Bronchial epithelial cell (primary cell): Measurements from ENCODE around the gene TNFRSF12A. TPM values are rescaled to one million over a fixed set of nuclear protein-coding genes. Genes with fewer than 3 reads are reported as not detected.

Experiments used
- DNase-seq: peaks from one replicate; pipeline ENCODE4 v3.0.0-alpha.2; 2010; ENCODE audit warnings: low read depth
- FAIRE-seq: peaks from 2 replicates; lab custom pipeline; 2011; peaks lifted over from hg19 to GRCh38; lab: Jason Lieb, UNC
- H3K27me3 ChIP-seq: 2 replicates; pipeline ENCODE4 v1.5.1; 2011; ENCODE audit warnings: low read length; ENCODE audit not compliant: control insufficient read depth, insufficient read depth
- H3K36me3 ChIP-seq: 2 replicates; pipeline ENCODE4 v1.5.1; 2011; ENCODE audit warnings: low read length; ENCODE audit not compliant: control insufficient read depth, insufficient read depth
- H3K4me3 ChIP-seq: 2 replicates; pipeline ENCODE4 v1.5.1; 2011; ENCODE audit warnings: mild to moderate bottlenecking, low read depth, low read length, control low read depth
- CTCF ChIP-seq: IDR thresholded peaks from 2 replicates; pipeline ENCODE4 v1.5.1; 2011; ENCODE audit warnings: mild to moderate bottlenecking, moderate library complexity, low read length, control low read depth, inconsistent platforms; ENCODE audit not compliant: insufficient read depth, severe bottlenecking
- total RNA-seq: library from RNA; depleted of rRNA; stranded (reverse); fragments of >200 nt; gene quantifications from 2 replicates; pipeline ENCODE4 v1.2.1, GENCODE V29; 2014

The TNFRSF12A gene
- total RNA-seq, 1 donor from 2014 or later, result 686 TPM

- peak; percentile 90 for TF ChIP-seq CTCF
- DNase-seq (peak; percentile 68), FAIRE-seq (no peak)
- peaks cover 19% of the 10 kb centered on the region for H3K36me3 ChIP-seq
- no peaks in the 10 kb centered on the region for H3K27me3 ChIP-seq
- no peak overlapping the region for H3K4me3 ChIP-seq
Measured at GRCh38 chr16:3027983-3028715, 8.0 kb downstream of the TNFRSF12A start.

GRCh38 chr16:3028716-3029319 lies 8.7 kb downstream of the TNFRSF12A start:
- TF ChIP-seq CTCF, result no peak
- Histone ChIP-seq H3K36me3 (peaks cover 19% of the 10 kb centered on the region), H3K4me3 (no peak overlapping the region), H3K27me3 (no peaks in the 10 kb centered on the region)
- no peak for DNase-seq
- no peak for FAIRE-seq

GRCh38 chr16:3029491-3030221 lies 9.5 kb downstream of the TNFRSF12A start:
- H3K4me3 ChIP-seq, result peak overlapping the region; percentile 13
- peak; percentile 32 for DNase-seq
- TF ChIP-seq CTCF, result no peak
- peaks cover 20% of the 10 kb centered on the region for H3K36me3 ChIP-seq
- no peak for FAIRE-seq
- peaks cover 2% of the 10 kb centered on the region for H3K27me3 ChIP-seq

GRCh38 chr16:3030222-3031212 lies 10.3 kb downstream of the TNFRSF12A start:
- Histone ChIP-seq H3K4me3 (no peak overlapping the region), H3K27me3 (peaks cover 4% of the 10 kb centered on the region), H3K36me3 (peaks cover 18% of the 10 kb centered on the region)
- no peak for TF ChIP-seq CTCF
- FAIRE-seq, result no peak
- DNase-seq, result no peak

GRCh38 chr16:3032624-3033023 lies 12.5 kb downstream of the TNFRSF12A start:
- no peak for FAIRE-seq
- H3K27me3 ChIP-seq, result peaks cover 10% of the 10 kb centered on the region
- H3K36me3 ChIP-seq, result peaks cover 3% of the 10 kb centered on the region
- no peak overlapping the region for H3K4me3 ChIP-seq
- no peak for DNase-seq
- TF ChIP-seq CTCF, result no peak
